ENCODE results near the gene FOXR1. TPM values are rescaled to one million over a fixed set of nuclear protein-coding genes. Genes with fewer than 3 reads are reported as not detected.
"Not testable (repeated sequence)": the region's sequence is repeated elsewhere in the genome, so short reads cannot be mapped to it uniquely, and the experiment has no call there.

FOXR1 gene
- total RNA-seq, 4 donors from 2014 or later, result not detected

GRCh38 chr11:118961189-118961588, 10.4 kb upstream of the FOXR1 start:
- no peak overlapping the region for H3K27ac ChIP-seq
- H3K4me3 ChIP-seq, result no peak overlapping the region
- H3K36me3 ChIP-seq, result no peaks in the 10 kb centered on the region
- H3K9me3 ChIP-seq, result no peaks in the 10 kb centered on the region
- no peak for TF ChIP-seq POLR2AphosphoS5 (IDR thresholded peaks at IDR 0.05)
- TF ChIP-seq CTCF (IDR thresholded peaks at IDR 0.05), result no peak
- no peak for TF ChIP-seq EP300 (IDR thresholded peaks at IDR 0.05)
- no peak for TF ChIP-seq POLR2A (IDR thresholded peaks at IDR 0.05)
- no peak for DNase-seq (ENCODE audit: low spot score in 2 of 2)
- peaks cover 5% of the 10 kb centered on the region for H3K4me1 ChIP-seq
- H3K27me3 ChIP-seq, result no peaks in the 10 kb centered on the region
- 80% methylated on average over 1 of the region's 5 CpGs for WGBS

GRCh38 chr11:118961591-118961990, 10.0 kb upstream of the FOXR1 start:
- H3K4me3 ChIP-seq, result no peak overlapping the region
- H3K27me3 ChIP-seq, result no peaks in the 10 kb centered on the region
- no peak for DNase-seq (ENCODE audit: low spot score in 2 of 2)
- WGBS, result 40% methylated on average over 6 of the region's 11 CpGs
- no peak for TF ChIP-seq EP300 (IDR thresholded peaks at IDR 0.05)
- TF ChIP-seq POLR2AphosphoS5 (IDR thresholded peaks at IDR 0.05), result no peak
- TF ChIP-seq POLR2A (IDR thresholded peaks at IDR 0.05), result no peak
- TF ChIP-seq CTCF (IDR thresholded peaks at IDR 0.05), result no peak
- H3K27ac ChIP-seq, result no peak overlapping the region
- peaks cover under 1% of the 10 kb centered on the region for H3K4me1 ChIP-seq
- H3K9me3 ChIP-seq, result no peaks in the 10 kb centered on the region
- H3K36me3 ChIP-seq, result no peaks in the 10 kb centered on the region

GRCh38 chr11:118969508-118969907, 2.1 kb upstream of the FOXR1 start:
- H3K27ac ChIP-seq; DNase-seq (ENCODE audit: low spot score in 2 of 2); H3K9me3 ChIP-seq; H3K4me1 ChIP-seq; H3K27me3 ChIP-seq; H3K4me3 ChIP-seq; H3K36me3 ChIP-seq: not testable (repeated sequence)
- 80% methylated on average over 2 of the region's 2 CpGs for WGBS

GRCh38 chr11:118973985-118974384, 2.4 kb downstream of the FOXR1 start:
- H3K4me3 ChIP-seq, result no peak overlapping the region

GRCh38 chr11:118975771-118976709, 4.5 kb downstream of the FOXR1 start:
- TF ChIP-seq POLR2AphosphoS5 (IDR thresholded peaks at IDR 0.05) (no peak), EP300 (IDR thresholded peaks at IDR 0.05) (no peak), CTCF (IDR thresholded peaks at IDR 0.05) (no peak), POLR2A (IDR thresholded peaks at IDR 0.05) (no peak)
- H3K36me3 ChIP-seq, result no peaks in the 10 kb centered on the region
- 85% methylated on average over 15 of the region's 15 CpGs for WGBS
- DNase-seq (ENCODE audit: low spot score in 2 of 2), result no peak
- H3K4me1 ChIP-seq, result peaks cover 9% of the 10 kb centered on the region
- peaks cover 8% of the 10 kb centered on the region for H3K27me3 ChIP-seq
- no peak overlapping the region for H3K4me3 ChIP-seq
- H3K9me3 ChIP-seq, result no peaks in the 10 kb centered on the region
- H3K27ac ChIP-seq, result no peak overlapping the region

More at GRCh38 chr11:118973985-118974384, 2.4 kb downstream of the FOXR1 start:
- H3K27ac ChIP-seq, result no peak overlapping the region
- no peak for DNase-seq (ENCODE audit: low spot score in 2 of 2)
- no peaks in the 10 kb centered on the region for H3K9me3 ChIP-seq
- H3K4me1 ChIP-seq, result no peaks in the 10 kb centered on the region
- peaks cover 8% of the 10 kb centered on the region for H3K27me3 ChIP-seq
- WGBS, result 98% methylated on average over 2 of the region's 2 CpGs
- no peaks in the 10 kb centered on the region for H3K36me3 ChIP-seq
- TF ChIP-seq EP300 (IDR thresholded peaks at IDR 0.05) (no peak), POLR2AphosphoS5 (IDR thresholded peaks at IDR 0.05) (no peak), CTCF (IDR thresholded peaks at IDR 0.05) (no peak), POLR2A (IDR thresholded peaks at IDR 0.05) (no peak)

Measured in suprapubic skin (tissue), 4 donors.